Brain pericyte (primary cell): Measurements from ENCODE around the gene UBA52.
"Not testable (repeated sequence)": the region's sequence is repeated elsewhere in the genome, so short reads cannot be mapped to it uniquely, and the experiment has no call there.

Source experiments
- DNase-seq: peaks from one replicate; pipeline ENCODE4 v3.0.0-alpha.2; 2012; ENCODE audit warnings: low read depth, low spot score

UBA52 gene

DNA sequence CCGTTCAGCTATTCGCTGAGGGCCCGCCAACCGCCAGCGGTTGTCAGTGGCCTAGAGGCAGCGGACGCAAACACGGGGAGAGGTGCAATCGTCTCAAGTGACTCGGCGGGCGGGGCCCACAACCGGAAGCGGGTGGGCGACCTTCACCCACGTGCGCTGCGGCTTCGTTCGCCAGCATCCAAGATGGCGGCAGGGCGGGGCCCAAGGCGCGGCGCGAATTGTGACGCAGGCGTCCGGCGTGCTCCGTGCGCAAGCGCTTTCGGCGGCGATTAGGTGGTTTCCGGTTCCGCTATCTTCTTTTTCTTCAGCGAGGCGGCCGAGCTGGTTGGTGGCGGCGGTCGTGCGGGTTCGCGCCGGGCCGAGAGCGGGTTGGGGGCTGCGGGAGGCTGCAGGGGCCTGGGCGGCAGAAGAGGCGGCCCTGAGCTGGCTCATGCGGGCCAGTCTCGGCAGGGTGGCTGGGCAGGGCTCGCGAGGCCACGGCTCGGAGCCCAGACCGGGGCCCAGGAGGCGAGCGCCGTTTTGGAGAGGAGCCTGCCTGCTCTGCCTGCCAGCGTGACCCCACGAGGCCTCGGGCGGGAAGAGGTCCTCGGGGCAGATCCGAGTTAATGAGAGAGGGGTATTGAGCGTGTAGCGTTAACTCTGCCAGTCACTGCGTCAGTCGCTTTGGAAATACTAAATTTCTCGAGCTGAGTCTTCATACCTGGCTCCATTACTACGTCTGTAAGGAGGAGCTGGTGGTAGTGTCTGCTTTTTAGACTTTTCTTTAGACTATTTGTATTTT, at the start of gene UBA52:
UBA52 (plus strand) TSS at position 294 of the 781 bp plus-strand sequence. CDS start 1,444 bp downstream, outside the sequence.
- DNase-seq, result peak; percentile 93

GRCh38 chr19:18522124-18522861, 49.4 kb upstream of the UBA52 start:
- peak; percentile 99 for DNase-seq

GRCh38 chr19:18522862-18523440, 48.7 kb upstream of the UBA52 start:
- DNase-seq, result not testable (repeated sequence)

GRCh38 chr19:18523841-18524240, 47.8 kb upstream of the UBA52 start:
- no peak for DNase-seq

- DNase-seq, result no peak
Observed at GRCh38 chr19:18526316-18526715, 45.3 kb upstream of the UBA52 start.

GRCh38 chr19:18529782-18530181, 41.9 kb upstream of the UBA52 start:
- no peak for DNase-seq

DNA sequence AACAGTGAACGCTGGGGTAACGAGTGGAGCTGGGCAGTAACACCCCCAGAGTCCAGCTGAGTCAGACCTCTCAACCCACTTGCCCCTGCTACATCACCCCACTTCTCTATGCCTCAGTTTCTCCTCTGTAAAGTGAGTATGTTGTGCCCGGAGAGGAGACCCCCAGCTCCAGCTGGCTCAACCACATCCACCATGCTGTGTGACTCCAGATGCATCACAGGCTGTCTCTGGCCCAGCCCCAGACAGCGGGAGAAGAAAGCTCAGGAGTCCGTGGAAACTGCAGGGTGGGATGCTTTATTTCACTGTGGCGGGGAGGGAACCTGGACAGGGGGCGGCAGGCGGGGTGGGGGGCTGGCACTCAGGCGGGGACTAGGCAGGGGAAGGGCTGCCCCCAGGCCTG, 40.2 kb upstream of the UBA52 start:
- no peak for DNase-seq

DNA sequence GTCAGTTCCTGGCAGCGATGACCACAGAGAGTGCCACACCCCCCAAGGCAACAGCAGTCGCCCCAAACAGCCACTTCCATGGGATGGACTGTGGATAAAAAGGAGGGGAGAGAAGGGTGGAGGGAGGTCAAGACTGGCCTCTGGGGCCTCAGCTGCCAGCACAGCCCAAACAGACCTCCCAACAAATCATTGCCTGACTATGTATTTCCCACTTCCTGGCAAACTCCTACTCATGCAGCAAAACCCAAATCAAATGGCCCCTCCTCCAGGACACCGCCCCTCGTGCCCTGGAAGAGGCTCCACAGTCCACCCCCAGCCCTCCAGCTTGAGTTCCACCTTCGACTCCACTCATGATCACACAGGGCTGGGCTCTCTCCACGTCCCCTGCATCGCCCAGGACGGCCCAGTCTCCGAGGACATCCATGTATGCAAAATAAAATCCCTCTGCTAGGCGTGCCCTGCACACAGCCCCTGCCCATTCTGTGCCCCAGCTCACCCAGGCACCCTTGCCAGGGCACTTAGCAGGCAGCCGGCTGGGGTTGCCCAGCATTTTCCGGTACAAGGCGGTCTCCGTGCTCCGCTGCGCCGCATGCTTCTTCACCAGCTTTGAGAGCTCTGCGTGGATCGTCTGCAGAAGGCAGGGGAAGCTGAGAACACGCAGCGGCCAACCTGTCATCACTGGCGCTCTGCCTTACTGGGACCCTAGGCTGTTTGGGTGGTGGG, 39.3 kb upstream of the UBA52 start:
- no peak for DNase-seq

- DNase-seq, result no peak
Observed at GRCh38 chr19:18533058-18533457, 38.6 kb upstream of the UBA52 start.

GRCh38 chr19:18536475-18536874, 35.2 kb upstream of the UBA52 start:
- no peak for DNase-seq

DNA sequence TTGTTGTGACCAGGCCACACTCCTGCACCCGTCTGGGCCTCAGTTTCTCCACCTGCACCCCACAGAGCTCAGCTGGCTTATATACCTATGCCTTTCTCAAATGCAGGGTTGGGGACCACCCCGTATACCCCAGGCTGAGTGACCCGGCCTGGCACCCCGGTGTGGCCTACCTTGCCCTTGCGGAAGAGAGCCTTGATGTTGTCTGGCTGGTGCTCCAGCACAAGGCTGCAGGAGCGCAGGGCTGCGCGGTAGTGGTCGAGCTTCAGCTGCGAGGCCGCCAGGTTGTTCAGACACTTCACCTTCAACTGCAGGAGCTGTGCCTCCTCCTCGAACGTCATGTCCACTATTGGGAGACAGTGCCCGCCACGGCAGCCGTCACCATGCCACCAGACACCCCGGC, 34.2 kb upstream of the UBA52 start:
- DNase-seq, result no peak

GRCh38 chr19:18538115-18538514, 33.5 kb upstream of the UBA52 start:
- no peak for DNase-seq

DNA sequence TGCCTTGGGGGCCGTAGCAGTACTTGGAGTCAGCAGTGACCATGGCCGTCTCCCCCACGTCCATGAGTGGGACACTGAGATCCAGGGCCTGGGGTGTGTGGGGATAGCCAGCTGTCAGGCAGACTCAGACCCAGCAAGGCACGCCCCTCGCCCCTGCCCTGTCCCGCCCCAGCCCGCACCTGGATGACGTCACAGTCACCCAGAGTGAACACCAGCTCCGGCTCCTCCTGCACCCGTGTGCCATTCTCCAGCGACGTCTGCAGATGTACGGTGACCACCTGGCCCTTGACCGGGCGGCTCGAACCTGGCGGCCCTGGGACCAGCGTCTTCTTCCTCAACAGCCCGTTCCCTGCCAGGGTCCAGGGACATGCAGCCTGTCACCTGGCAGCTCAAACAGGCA, 32.3 kb upstream of the UBA52 start:
- DNase-seq, result no peak

GRCh38 chr19:18540200-18540599, 31.5 kb upstream of the UBA52 start:
- DNase-seq, result not testable (repeated sequence)

DNA sequence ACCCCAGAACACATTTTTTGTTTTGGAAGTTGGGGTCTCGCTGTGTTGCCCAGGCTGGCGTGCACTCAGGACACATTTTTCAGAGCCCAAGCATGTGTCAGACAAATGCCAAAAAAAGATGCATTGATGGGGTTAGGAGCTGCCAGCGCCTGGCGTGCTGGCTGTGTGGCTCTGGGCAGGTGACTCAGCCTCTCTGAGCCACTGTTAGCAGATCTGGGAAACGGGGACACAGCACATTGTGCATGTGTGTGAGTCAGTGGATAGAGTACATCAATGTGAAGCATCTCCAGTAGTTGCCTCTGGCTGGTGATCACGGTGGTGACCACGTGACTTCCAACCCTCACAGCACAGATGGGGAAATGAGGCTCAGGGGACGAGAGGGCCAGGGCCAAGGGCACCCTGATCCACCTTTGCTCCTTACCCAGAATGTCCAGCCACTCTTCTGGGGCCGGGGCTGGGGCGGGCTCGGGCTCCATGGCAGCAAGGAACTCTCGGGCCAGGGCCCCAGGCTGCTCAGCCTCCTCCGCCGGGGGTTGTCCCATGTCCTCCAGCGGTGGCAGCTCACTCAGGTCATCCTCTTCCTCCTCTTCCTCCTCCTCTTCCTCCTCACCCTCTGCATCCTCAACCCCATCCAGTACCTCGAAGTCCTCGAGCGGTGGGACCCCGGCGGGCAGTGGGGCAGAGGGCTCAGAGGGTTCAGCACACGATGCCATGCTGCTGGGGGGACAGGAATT, 30.2 kb upstream of the UBA52 start:
- no peak for DNase-seq

GRCh38 chr19:18541992-18542940, 29.4 kb upstream of the UBA52 start:
- DNase-seq, result no peak

DNA sequence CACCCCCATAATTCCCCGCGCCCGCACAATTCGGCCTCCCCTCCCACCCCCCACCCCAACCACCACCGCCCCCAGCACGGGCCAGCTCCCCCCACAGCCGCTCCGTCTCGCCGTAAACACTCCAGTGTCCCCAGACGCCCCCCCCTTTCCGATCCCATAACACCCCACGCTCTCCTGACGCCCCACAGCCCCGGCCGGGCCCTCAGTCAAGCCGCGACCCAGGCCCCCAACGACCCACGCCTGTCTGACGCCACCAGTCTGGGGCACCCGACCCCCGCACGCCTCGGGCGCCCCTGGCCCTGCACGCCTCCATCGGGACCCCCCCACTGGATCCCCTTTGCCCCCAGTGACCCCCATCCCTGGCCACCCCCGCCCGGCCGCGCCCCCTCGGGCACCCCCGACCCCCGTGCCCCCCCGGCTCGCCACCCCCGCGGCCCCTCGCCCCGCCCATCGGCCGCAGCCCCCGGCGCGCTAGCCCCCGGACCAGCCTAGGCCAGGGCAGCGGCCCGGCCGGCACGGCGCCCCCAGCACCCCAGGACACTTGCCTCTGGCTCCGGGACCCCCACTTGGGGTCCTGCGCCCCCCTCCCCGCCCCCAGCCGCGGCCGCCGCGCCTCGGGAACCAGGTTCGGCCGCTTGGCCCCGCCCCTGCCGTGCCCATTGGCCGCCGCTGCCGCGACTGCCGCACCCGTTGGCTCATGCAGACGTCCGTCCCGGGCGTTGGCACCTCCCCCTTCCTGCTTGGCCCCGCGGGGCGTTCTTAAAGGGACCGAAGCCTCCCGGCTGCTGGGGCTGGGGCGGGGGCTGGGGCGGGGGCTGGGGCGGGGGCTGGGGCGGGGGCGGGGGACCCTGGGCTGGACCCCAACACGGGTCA, 28.5 kb upstream of the UBA52 start, which contains the start of gene FKBP8:
FKBP8 (minus strand) TSS at position 633 of the 873 bp plus-strand sequence. CDS start 1,603 bp downstream, outside the sequence.
- DNase-seq, result peak; percentile 60

DNA sequence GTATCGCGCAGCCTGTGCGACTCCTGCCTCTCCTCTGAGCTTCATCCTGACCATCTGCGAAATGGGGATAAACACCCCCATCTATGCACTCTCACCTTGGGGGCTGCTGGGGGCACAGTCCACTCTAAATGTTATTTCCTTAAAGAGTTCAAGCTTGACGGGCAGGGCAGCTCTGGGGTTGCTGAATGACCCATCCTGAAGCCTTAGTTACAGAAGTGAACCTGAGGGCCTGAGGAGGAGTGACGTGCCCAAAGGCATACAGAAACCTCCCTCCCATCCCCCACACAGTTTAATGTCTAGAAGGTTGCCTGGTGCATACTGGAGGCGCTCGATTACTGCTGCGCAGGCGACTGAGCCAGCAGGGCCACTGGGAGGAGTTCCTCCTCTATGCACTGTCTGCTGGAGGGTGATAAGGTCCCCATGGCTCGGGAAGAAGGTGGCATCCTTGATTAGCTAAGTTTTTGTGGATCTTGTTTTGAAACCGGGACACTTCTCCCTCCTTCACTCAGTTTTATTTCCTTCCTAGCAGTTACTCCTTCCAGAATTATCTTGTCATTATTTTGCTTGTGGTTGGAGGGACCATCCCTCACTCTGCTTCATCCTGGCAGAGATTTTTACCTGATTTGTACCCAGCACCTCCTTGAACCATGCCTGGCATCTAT, 27.7 kb upstream of the UBA52 start:
- no peak for DNase-seq
